OCI-LY3 (cell line): ENCODE data around the gene RHOC.

ENCODE experiments used
- H2AFZ ChIP-seq: fragments of 200-600, 300-600 bp; shearing (Covaris generic); 2 replicates; pipeline ENCODE4 v1.6.0; 2014; ENCODE audit warnings: antibody characterized with exemption, low read depth, low read length
- H3K27ac ChIP-seq: fragments of 200-600, 300-600 bp; sonication (generic); 2 replicates; pipeline ENCODE4 v1.5.1; 2014; ENCODE audit warnings: mild to moderate bottlenecking, low read length, moderate library complexity, mixed read lengths
- H3K27me3 ChIP-seq: fragments of 200-600, 300-600 bp; sonication (generic); 2 replicates; pipeline ENCODE4 v1.6.1; 2014; ENCODE audit warnings: low read depth, low read length, mixed read lengths
- H3K36me3 ChIP-seq: fragments of 200-600, 300-600 bp; sonication (generic); replicated peaks from 2 replicates; pipeline ENCODE3; 2014; ENCODE audit warnings: low read depth, low read length, mixed read lengths
- H3K4me1 ChIP-seq: fragments of 300-600, 200-600 bp; sonication (generic); 2 replicates; pipeline ENCODE4 v1.6.1; 2014; ENCODE audit warnings: low read length, mixed read lengths
- H3K4me2 ChIP-seq: fragments of 200-600, 300-600 bp; sonication (generic); 2 replicates; pipeline ENCODE4 v1.6.1; 2014; ENCODE audit warnings: low read length, mixed read lengths
- H3K4me3 ChIP-seq: fragments of 300-600, 200-600 bp; sonication (generic); 2 replicates; pipeline ENCODE4 v1.5.1; 2014; ENCODE audit warnings: antibody characterized with exemption, mild to moderate bottlenecking, low read length, moderate library complexity
- H3K79me2 ChIP-seq: fragments of 300-600, 200-600 bp; shearing (Covaris generic); 2 replicates; pipeline ENCODE4 v1.6.1; 2014; ENCODE audit warnings: mild to moderate bottlenecking, low read length, mixed read lengths
- H3K9ac ChIP-seq: fragments of 300-600, 200-600 bp; shearing (Covaris generic); 2 replicates; pipeline ENCODE4 v1.6.0; 2014; ENCODE audit warnings: mild to moderate bottlenecking, low read length, moderate library complexity
- H3K9me3 ChIP-seq: fragments of 200-600, 300-600 bp; shearing (Covaris generic); 2 replicates; pipeline ENCODE4 v1.6.1; 2014; ENCODE audit warnings: low read length, mixed read lengths; ENCODE audit not compliant: insufficient read depth
- H4K20me1 ChIP-seq: fragments of 200-600, 300-600 bp; sonication (generic); 2 replicates; pipeline ENCODE4 v1.6.1; 2016; ENCODE audit warnings: low read length, mixed read lengths; ENCODE audit not compliant: insufficient read depth
- CTCF ChIP-seq: fragments of 200-600, 300-600 bp; sonication (generic); IDR thresholded peaks from 2 replicates; pipeline ENCODE4 v1.5.1; 2014; ENCODE audit warnings: antibody characterized with exemption, low read length, low read depth
- EZH2phosphoT487 ChIP-seq: fragments of 200-600 bp; shearing (Covaris generic); IDR thresholded peaks from 2 replicates; pipeline ENCODE4 v1.6.1; 2018; ENCODE audit warnings: antibody characterized with exemption, mixed run types, low read depth

Gene RHOC

GRCh38 chr1:112675728-112676381 lies 31.1 kb downstream of the RHOC start:
- no peaks in the 10 kb centered on the region for H4K20me1 ChIP-seq

GRCh38 chr1:112674986-112675727 lies 31.8 kb downstream of the RHOC start:
- H3K4me3 ChIP-seq = peak overlapping the region; percentile 98
- no peaks in the 10 kb centered on the region for H3K79me2 ChIP-seq
- H3K9ac ChIP-seq = peak overlapping the region; percentile 90
- no peaks in the 10 kb centered on the region for H3K27me3 ChIP-seq
- peaks cover 20% of the 10 kb centered on the region for H3K4me1 ChIP-seq
- TF ChIP-seq CTCF = no peak
- TF ChIP-seq EZH2phosphoT487 = no peak
- H3K9me3 ChIP-seq = no peaks in the 10 kb centered on the region
- H3K36me3 ChIP-seq = no peaks in the 10 kb centered on the region
- H2AFZ ChIP-seq = peak overlapping the region; percentile 39; the same call in 1 of the 2 replicates
- peak overlapping the region; percentile 41 for H3K27ac ChIP-seq
- H3K4me2 ChIP-seq = peak overlapping the region; percentile 99
- no peaks in the 10 kb centered on the region for H4K20me1 ChIP-seq

More at GRCh38 chr1:112675728-112676381, 31.1 kb downstream of the RHOC start:
- Histone ChIP-seq H3K9me3 (no peaks in the 10 kb centered on the region), H3K27me3 (no peaks in the 10 kb centered on the region), H2AFZ (peak overlapping the region; percentile 11; the same call in 1 of the 2 replicates), H3K36me3 (no peaks in the 10 kb centered on the region), H3K79me2 (no peaks in the 10 kb centered on the region), H3K4me1 (peaks cover 20% of the 10 kb centered on the region), H3K9ac (peak overlapping the region; percentile 90), H3K4me3 (peak overlapping the region; percentile 98), H3K4me2 (peak overlapping the region; percentile 99), H3K27ac (no peak overlapping the region)
- TF ChIP-seq CTCF = no peak
- no peak for TF ChIP-seq EZH2phosphoT487

GRCh38 chr1:112674440-112674985 lies 32.4 kb downstream of the RHOC start, which contains the start of gene MOV10:
Gene MOV10 (plus strand): TSS chr1:112674659. CDS start chr1:112674913, 254 bp downstream.
- Histone ChIP-seq H3K4me1 (peaks cover 20% of the 10 kb centered on the region), H3K27ac (peak within 1 kb of the TSS; percentile 41), H3K9ac (peak within 1 kb of the TSS; percentile 90), H3K36me3 (peaks cover 3% of the 10 kb centered on the region), H2AFZ (peak within 1 kb of the TSS; percentile 39), H3K4me3 (peak within 1 kb of the TSS; percentile 98), H3K9me3 (no peaks in the 10 kb centered on the region), H3K27me3 (no peaks in the 10 kb centered on the region), H3K4me2 (peak within 1 kb of the TSS; percentile 99), H3K79me2 (no peaks in the 10 kb centered on the region), H4K20me1 (no peaks in the 10 kb centered on the region)
- TF ChIP-seq CTCF = no peak
- no peak for TF ChIP-seq EZH2phosphoT487
